HUES64 (cell line): ENCODE data around the gene ASB13.
"Not testable (repeated sequence)": the region's sequence is repeated elsewhere in the genome, so short reads cannot be mapped to it uniquely, and the experiment has no call there.

Experiments used
- H3K27ac ChIP-seq: 2 replicates; pipeline ENCODE4 v1.7.0; 2013; ENCODE audit warnings: low read depth, low read length, inconsistent platforms
- H3K27me3 ChIP-seq: 2 replicates; pipeline ENCODE4 v1.6.1; 2013; ENCODE audit warnings: mild to moderate bottlenecking, low read length; ENCODE audit not compliant: insufficient read depth
- H3K36me3 ChIP-seq: 2 replicates; pipeline ENCODE4 v1.6.1; 2013; ENCODE audit warnings: mild to moderate bottlenecking, low read length; ENCODE audit not compliant: insufficient read depth
- H3K4me1 ChIP-seq: 2 replicates; pipeline ENCODE4 v1.6.1; 2013; ENCODE audit warnings: mild to moderate bottlenecking, low read length, moderate library complexity; ENCODE audit not compliant: insufficient read depth
- H3K4me3 ChIP-seq: 2 replicates; pipeline ENCODE4 v1.5.1; 2013; ENCODE audit warnings: mild to moderate bottlenecking, low read length, moderate library complexity
- H3K9ac ChIP-seq: 2 replicates; pipeline ENCODE4 v1.6.1; 2013; ENCODE audit warnings: mild to moderate bottlenecking, low read depth, low read length
- H3K9me3 ChIP-seq: 2 replicates; pipeline ENCODE4 v1.6.1; 2013; ENCODE audit warnings: low read depth, low read length; ENCODE audit not compliant: insufficient read depth
- WGBS: fragments of 150-250, 120-280 bp; methylation state at CpG from one replicate; pipeline ENCODE4 v1.1.7; 2013; ENCODE audit warnings: missing lambda C conversion rate; 5-methylcytosine and 5-hydroxymethylcytosine counted together

Gene ASB13

DNA sequence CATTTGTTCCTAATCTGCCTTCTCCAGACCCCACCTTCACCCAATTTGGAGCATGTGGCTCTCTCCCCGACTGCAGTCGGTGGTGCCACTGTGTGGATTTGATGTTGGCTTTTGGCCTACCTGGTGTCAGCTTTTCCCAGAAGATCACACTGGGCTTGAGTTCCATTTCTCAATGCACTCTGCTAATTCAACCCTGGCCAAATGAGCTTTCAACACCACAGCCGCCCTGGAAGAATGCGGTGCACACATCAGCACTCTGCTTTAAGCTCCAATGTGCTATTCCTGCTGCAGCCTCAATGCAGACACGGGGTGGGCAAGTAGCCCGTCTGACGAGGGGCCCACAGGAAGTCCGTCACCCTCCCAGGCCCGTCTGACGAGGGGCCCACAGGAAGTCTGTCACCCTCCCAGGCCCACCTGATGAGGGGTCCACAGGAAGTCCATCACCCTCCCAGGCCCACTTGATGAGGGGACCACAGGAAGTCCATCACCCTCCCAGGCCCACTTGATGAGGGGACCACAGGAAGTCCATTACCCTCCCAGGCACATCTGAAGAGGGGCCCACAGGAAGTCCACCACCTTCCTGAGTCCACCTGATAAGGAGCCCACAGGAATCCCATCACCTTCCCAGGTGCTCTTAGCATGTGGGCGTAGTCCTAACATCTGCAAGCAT lies 64.4 kb downstream of the ASB13 start:
- H3K4me1 ChIP-seq, result no peaks in the 10 kb centered on the region
- H3K27ac ChIP-seq, result no peak overlapping the region
- no peaks in the 10 kb centered on the region for H3K27me3 ChIP-seq
- no peak overlapping the region for H3K9ac ChIP-seq
- 84% methylated on average over 11 of the region's 11 CpGs for WGBS
- no peaks in the 10 kb centered on the region for H3K9me3 ChIP-seq
- no peaks in the 10 kb centered on the region for H3K36me3 ChIP-seq
- no peak overlapping the region for H3K4me3 ChIP-seq

GRCh38 chr10:5600908-5601307 lies 65.5 kb downstream of the ASB13 start:
- Histone ChIP-seq H3K4me3 (no peak overlapping the region), H3K36me3 (no peaks in the 10 kb centered on the region), H3K4me1 (no peaks in the 10 kb centered on the region), H3K27ac (no peak overlapping the region), H3K9me3 (no peaks in the 10 kb centered on the region), H3K27me3 (no peaks in the 10 kb centered on the region), H3K9ac (no peak overlapping the region)
- 97% methylated on average over 5 of the region's 5 CpGs for WGBS

DNA sequence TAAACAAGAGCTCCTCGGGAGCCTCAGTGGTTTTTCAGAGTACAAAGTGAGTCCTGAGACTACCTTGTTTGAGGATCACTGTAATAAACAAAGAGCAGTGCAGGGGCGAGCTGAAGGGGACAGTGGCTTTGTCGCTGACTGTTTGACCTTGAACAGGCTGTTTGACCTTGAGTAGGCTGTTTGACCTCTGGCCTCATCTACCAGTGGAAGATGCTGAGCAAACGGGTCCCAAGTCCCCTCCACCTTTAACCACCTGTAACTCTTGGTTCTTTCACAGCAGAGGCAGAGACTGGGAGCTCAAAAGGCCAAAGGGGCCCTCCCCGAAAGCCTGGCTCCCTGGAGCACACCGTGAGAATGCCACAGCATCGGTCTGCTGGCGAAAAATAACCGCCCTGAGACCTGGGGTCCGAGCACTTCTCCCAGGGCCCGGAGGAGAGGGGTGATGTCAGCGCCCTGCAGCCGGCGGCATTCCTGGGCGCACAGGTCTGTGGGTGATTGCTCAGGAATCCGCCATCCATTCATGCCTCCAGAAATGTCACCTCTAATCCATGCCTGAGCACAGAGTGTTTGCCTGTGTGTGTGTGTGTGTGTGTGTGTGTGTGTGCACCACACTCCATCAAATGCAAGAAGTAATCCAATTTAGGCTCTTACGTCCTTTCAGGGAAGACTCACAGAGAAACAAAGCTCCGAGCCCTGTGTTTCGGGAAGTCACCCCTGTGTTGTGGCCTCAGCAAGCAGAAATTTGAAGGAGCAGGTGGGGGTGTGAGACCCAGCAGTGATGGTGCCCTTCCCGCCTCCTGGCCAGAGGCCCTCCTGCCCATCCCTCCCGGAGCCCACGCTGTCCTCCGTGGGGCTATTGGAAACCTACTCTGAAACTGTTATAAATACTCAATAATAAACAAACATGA lies 66.5 kb downstream of the ASB13 start:
- no peak overlapping the region for H3K4me3 ChIP-seq
- no peaks in the 10 kb centered on the region for H3K9me3 ChIP-seq
- H3K27ac ChIP-seq, result no peak overlapping the region
- H3K4me1 ChIP-seq, result no peaks in the 10 kb centered on the region; the same call in 1 of the 2 replicates
- H3K27me3 ChIP-seq, result no peaks in the 10 kb centered on the region
- H3K9ac ChIP-seq, result no peak overlapping the region
- H3K36me3 ChIP-seq, result no peaks in the 10 kb centered on the region
- WGBS, result 87% methylated on average over 20 of the region's 23 CpGs

DNA sequence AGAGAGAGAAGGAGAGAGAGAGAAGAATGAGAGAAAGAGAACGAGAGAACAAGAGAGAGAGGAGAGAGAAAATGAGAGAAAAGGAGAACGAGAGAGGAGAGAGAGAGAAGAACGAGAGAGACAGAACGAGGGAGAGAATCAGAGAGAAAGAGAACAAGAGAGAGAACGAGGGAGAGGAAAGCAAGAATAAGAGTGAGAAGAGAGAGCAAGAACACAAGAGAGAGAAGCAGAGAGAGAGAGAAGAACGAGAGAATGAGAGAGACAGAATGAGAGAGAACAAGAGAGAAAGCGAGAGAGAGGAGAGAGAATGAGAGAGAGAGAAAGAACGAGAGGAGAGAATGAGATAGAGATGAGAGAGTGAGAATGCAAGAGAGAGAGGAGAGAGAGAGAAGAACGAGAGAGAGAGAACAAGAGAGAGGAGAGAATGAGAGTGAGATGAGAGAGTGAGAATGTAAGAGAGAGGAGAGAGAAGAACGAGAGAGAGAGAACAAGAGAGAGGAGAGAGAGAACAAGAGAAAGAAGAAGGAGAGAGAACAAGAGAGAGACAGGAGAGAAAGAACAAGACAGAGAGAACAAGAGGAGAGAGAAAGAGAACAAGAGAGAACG lies 68.2 kb downstream of the ASB13 start:
- no peaks in the 10 kb centered on the region for H3K36me3 ChIP-seq
- no peak overlapping the region for H3K9ac ChIP-seq
- H3K9me3 ChIP-seq, result no peaks in the 10 kb centered on the region
- no peak overlapping the region for H3K27ac ChIP-seq
- H3K4me3 ChIP-seq, result no peak overlapping the region
- H3K4me1 ChIP-seq, result no peaks in the 10 kb centered on the region; the same call in 1 of the 2 replicates
- WGBS, result 82% methylated on average over 11 of the region's 11 CpGs
- no peaks in the 10 kb centered on the region for H3K27me3 ChIP-seq

DNA sequence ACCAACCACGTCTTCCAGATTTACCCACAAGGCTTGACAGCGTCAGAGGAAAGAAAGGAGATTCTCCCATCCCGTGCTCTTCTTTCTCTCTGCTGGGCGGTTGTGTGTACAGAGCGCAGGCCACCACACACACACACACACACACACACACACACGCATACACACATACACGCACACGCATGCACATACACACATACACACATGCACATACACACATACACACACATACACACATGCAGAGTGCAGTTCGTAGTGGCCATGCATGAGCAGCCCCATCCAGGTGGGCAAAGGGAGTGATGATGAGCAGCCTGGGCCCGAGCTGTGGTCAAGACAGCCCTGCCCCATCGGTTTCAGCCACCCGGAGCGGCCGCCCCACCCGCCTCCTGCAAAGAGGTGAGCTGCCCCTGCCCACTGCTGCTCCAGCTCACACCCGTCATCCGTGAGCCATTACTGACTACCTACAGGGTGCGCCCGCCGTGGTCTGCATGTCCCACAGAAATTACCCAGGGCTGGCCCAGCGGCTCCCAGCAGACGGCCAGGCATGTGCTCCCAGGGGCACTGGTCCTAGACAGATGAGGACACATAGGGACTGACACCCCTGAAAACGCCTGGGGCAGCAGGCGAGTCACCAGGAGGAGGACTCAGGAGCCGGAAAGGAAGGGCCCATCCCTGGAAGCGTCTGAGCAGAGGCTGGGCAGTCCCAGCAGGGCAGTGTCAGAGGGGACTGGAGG lies 69.6 kb downstream of the ASB13 start:
- Histone ChIP-seq H3K4me1 (no peaks in the 10 kb centered on the region; the same call in 1 of the 2 replicates), H3K36me3 (no peaks in the 10 kb centered on the region), H3K4me3 (no peak overlapping the region), H3K9me3 (no peaks in the 10 kb centered on the region), H3K27ac (no peak overlapping the region), H3K27me3 (no peaks in the 10 kb centered on the region), H3K9ac (no peak overlapping the region)
- 82% methylated on average over 26 of the region's 26 CpGs for WGBS

DNA sequence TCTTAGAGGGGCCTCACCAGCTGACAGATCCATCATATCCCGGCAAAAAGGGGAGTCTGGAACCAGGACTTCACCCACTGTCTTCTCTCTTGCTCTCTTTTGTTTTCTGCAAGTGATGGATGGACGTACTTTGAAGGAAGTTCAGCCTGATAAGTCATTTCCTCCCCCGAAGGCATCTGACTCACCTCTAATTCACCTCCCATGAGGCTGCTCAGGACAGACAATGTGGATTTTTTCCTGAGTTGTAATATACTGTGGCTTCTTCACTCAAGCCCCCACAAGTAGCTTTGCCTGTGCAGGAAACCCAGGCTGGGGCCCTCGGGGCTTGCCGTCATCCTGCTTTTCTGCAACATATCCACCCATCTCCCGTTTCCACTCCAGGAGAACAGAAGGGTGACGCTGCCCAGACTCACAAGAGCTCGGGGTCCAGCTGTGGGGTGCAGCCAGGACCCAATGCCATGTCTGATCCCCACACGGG lies 70.4 kb downstream of the ASB13 start:
- Histone ChIP-seq H3K9ac (no peak overlapping the region), H3K4me1 (no peaks in the 10 kb centered on the region; the same call in 1 of the 2 replicates), H3K27me3 (no peaks in the 10 kb centered on the region), H3K27ac (no peak overlapping the region), H3K4me3 (no peak overlapping the region), H3K36me3 (no peaks in the 10 kb centered on the region), H3K9me3 (no peaks in the 10 kb centered on the region)
- 86% methylated on average over 9 of the region's 9 CpGs for WGBS

DNA sequence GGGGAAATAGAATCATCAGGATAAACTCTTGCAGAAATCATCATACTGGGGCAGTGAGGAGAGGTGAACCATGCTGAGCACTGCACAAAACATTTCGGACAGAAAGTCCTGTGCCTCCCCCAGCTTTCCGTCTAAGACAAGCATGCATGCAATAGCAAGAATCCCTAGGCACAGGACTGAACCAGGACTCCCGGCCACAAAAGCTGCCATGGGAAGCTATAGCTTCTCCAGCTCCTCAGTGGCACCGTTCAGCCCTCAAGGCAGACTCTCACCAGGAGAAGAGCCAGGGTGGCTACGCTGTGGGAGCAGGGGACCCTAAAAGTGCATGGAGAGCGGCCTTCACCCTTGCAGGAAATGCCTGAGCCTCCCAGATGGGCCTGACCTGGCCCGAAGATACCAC lies 70.8 kb downstream of the ASB13 start:
- H3K4me1 ChIP-seq, result no peaks in the 10 kb centered on the region; the same call in 1 of the 2 replicates
- H3K36me3 ChIP-seq, result no peaks in the 10 kb centered on the region
- no peaks in the 10 kb centered on the region for H3K27me3 ChIP-seq
- no peak overlapping the region for H3K4me3 ChIP-seq
- no peaks in the 10 kb centered on the region for H3K9me3 ChIP-seq
- no peak overlapping the region for H3K27ac ChIP-seq
- no peak overlapping the region for H3K9ac ChIP-seq
- 74% methylated on average over 7 of the region's 7 CpGs for WGBS

- Histone ChIP-seq H3K36me3 (no peaks in the 10 kb centered on the region), H3K4me1 (peaks cover 2% of the 10 kb centered on the region; the same call in 1 of the 2 replicates), H3K27ac (no peak overlapping the region), H3K9ac (no peak overlapping the region), H3K27me3 (no peaks in the 10 kb centered on the region), H3K4me3 (no peak overlapping the region), H3K9me3 (no peaks in the 10 kb centered on the region)
- 83% methylated on average over 5 of the region's 5 CpGs for WGBS
Measured at GRCh38 chr10:5595095-5595494, 71.3 kb downstream of the ASB13 start.

DNA sequence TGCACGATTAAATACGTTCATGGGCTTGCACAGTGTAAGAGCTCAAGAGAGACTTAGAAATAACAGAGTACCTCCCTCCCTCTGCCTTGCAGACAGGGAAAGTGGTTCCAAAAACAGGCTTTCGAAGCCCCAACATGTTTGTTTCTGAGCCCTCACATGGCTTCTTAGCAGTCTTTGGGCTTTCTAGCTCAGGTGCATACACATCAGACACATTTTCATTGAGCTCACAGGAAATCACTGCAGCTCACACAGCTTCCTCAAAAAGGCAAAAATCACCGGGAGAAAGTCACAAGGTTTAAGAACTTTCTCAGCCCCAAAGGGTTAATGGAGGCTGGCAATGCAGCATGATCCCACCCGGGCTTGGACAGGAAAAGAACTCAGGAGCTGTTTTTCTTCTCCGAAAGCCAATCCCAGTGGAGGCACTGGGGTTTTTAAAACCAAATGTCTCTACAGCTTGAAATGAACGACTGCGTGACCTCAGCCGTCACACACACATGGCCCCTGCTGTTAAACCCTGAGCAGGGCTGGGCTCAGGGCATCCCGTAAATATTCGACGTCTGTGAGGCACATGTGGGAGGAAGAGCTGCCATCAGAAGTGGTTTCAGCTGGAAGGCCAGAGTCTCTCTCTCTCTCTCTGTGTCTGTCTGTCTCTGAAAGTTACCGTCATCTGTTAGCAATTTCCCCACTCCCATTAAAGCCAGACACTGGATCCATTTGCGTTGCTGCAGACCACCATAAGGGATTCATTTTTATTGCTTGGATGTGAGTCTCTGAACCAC lies 71.9 kb downstream of the ASB13 start:
- H3K9me3 ChIP-seq, result no peaks in the 10 kb centered on the region
- H3K4me1 ChIP-seq, result peaks cover 9% of the 10 kb centered on the region; the same call in 1 of the 2 replicates
- no peak overlapping the region for H3K4me3 ChIP-seq
- no peaks in the 10 kb centered on the region for H3K27me3 ChIP-seq
- 72% methylated on average over 14 of the region's 14 CpGs for WGBS
- H3K9ac ChIP-seq, result no peak overlapping the region
- no peaks in the 10 kb centered on the region for H3K36me3 ChIP-seq
- H3K27ac ChIP-seq, result no peak overlapping the region

DNA sequence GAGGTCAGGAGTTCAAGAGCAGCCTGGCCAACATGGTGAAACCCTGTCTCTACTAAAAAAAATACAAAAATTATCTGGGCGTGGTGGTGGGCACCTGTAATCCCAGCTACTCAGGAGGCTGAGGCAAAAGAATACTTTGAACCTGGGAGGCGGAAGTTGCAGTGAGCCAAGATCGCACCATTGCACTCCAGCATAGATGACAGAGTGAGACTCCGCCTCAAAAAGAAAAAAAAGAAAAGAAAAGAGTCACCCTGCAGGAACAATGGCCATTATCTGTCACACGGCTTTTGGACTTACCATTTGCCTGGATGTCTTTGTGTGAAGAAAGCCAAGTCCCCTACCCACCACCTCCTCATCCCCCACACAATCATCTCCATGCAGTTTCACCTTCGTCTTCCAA lies 73.0 kb downstream of the ASB13 start:
- not testable (repeated sequence) for H3K27me3 ChIP-seq, H3K9ac ChIP-seq, H3K4me3 ChIP-seq, H3K36me3 ChIP-seq, H3K27ac ChIP-seq, H3K9me3 ChIP-seq, H3K4me1 ChIP-seq
- 84% methylated on average over 6 of the region's 6 CpGs for WGBS
